Stimulated activated CD4-positive, alpha-beta T cell treated with anti-CD3 and anti-CD28 coated beads, Interleukin-1b, Interleukin-23, amount 100 ng/mL, for 4 hours (primary cell): ENCODE data around the gene GATA6.
"Not testable (repeated sequence)": the region's sequence is repeated elsewhere in the genome, so short reads cannot be mapped to it uniquely, and the experiment has no call there.

Experiments
- DNase-seq, 2 donors: peaks; one replicate each; pipeline ENCODE4 v3.0.0-alpha.2; 2020; ENCODE audit warnings: low read depth in 2 of 2

GATA6 gene

GRCh38 chr18:22204996-22205395 lies 35.6 kb downstream of the GATA6 start:
- DNase-seq: no peak

DNA sequence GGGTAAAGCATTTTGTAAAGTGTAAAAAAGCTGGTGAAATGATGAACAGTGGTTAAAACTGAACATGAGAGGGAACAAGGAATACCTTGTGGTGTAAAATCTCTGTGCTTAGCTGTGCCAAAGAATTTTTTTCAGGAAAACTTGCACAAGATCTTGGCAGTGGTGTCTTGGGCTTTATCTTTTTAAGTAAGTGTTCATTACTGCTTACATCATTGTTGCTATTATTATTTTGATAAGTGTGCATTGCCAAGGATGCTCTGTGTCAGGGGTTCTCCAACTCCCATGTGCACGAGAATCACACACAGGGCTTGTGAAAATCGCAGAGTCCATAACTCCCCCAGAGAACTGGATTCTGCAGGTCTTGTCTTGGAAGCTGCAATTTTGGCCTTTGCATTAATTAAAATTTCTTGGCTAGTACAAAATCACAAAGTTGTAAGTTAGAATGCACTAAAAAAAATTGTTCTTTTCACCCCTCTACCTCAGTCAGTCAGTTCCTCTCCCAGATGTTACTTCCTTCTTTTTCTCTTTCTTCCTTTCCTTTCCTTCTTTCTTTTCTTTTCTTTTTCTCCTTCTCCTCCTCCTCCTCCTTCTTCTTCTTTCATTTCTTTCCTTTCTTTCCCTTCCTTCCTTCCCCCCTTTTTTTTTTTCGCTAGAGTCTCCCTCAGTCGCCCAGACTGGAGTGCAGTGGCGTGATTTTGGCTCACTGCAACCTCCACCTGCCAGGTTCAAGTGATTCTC lies 37.8 kb downstream of the GATA6 start:
- no peak for DNase-seq

DNA sequence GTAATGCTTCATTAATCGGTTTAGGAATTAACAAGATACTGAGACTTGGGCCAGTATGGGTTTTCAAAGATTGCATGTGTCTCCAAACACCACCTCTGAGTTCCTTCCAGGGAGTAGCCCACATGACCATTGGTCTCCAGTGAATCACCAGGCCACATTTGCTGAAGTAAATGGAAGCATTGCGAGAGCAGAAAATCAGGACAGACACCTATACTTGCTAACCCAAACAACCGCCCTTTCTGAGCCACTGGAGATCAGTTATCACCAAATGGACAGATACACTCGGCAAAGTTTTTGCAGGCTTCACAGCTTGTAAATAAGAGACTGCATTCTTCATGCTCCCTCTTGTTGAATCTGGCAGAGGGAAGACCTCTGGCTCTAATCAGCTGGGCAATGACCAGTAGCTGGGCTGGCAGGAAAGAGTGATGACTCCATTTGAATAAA lies 40.9 kb downstream of the GATA6 start:
- no peak for DNase-seq

DNA sequence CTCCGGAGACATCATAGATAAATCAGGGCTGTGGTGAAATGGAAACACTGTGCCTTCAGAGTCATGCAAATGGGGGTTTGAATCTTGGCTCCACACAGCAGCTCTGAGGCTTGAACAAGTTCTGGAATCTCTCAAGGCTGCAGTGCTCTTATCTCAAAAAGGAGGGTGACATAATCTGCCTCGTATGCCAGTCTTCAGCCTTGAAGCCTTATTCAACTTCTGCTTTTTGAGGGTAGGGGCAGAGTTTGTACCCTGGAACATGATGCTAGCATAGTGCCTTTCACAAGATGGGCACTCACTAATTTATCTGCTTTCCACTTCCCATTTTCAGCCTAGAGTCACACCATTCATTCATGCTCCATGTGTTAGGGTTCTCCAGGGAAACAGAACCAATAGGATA lies 42.3 kb downstream of the GATA6 start:
- DNase-seq: no peak

DNA sequence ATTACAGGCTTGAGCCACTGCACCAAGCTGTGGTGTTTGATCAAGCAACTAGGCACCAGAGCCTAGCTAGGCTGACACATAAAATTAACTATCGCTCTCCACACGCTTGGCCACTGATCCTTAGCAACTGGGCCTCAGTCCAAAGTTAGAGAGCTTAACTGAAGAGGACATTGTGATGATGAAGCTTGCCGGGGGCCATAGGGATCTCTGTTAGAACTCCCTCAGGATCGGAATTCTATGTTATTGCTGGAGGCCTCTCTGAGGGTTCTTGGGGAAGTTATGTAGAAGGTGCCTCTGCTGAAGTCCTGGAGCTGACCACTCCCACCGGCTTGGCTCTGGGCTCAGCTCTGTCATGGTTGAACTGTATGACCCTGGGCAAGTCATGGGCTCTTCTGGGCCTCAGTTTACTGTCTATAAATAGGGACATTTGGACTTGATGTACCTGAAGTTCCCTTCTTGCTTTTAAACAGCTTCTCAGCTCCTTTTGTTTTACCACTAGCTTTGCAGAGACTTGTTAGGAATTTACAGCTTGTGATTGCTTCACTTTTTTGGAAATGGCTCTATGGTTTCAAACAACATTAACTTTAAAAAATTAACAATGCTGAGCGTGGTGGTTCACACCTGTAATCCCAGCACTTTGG lies 44.1 kb downstream of the GATA6 start:
- no peak for DNase-seq

DNA sequence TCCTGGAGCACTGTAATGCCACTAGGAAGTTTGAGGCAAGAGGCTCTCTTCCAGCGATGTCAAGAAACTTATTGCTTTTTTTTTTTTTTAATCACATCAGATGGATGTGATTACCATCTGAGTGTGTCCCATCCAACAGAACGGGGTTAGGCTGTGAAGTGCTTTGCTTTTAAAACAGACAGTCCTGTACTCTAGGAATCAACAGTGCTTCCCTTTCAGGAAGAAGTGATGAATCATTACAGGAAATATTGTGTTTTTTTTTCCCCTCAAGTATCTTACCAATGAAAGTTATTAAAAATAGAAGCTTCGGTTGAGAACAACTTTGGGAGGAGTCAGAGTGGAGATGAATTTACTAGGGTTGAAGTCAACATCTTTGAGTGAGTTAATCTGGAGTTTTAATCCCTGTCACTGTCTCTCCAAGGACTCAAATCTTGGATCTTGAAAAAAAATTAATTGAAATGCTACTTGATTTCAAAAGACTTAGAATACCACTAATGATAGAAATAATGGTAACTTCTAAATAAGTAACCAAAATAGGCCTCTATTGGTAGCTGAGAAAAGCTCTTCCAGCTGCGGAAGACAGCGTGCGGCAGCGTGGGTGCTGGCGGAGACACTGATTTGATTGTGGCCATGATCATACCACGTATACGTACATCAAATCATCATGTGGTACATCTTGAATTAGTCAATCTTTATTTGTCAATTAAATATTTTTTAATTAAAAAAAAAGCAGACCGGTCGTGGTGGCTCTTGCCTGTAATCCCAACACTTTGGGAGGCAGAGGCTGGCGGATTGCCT lies 45.5 kb downstream of the GATA6 start:
- DNase-seq: no peak

GRCh38 chr18:22218835-22219234 lies 49.4 kb downstream of the GATA6 start:
- DNase-seq: no peak

GRCh38 chr18:22219568-22220355 lies 50.4 kb downstream of the GATA6 start:
- DNase-seq: no peak

- not testable (repeated sequence) for DNase-seq
These were observed 51.2 kb downstream of the GATA6 start for GRCh38 chr18:22220585-22220984.

DNA sequence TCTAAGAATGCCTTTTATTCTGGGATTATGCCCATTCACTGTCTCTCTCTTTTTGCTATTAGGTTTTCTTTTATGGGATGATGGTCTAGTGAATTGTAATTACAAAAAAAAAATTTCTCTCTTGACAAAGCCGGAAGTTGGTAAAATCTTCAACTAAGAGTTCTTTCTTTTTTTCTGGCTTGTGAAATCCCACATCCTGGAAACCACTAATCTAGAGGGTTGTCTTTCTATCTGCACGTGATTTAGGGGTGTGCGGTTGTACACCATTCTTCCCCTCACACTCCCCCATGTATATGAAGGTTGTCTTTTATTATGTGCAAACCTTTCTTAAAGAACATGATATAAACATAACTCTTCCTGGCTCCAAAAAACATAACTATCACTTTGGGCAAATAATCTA lies 52.0 kb downstream of the GATA6 start:
- DNase-seq: no peak

DNA sequence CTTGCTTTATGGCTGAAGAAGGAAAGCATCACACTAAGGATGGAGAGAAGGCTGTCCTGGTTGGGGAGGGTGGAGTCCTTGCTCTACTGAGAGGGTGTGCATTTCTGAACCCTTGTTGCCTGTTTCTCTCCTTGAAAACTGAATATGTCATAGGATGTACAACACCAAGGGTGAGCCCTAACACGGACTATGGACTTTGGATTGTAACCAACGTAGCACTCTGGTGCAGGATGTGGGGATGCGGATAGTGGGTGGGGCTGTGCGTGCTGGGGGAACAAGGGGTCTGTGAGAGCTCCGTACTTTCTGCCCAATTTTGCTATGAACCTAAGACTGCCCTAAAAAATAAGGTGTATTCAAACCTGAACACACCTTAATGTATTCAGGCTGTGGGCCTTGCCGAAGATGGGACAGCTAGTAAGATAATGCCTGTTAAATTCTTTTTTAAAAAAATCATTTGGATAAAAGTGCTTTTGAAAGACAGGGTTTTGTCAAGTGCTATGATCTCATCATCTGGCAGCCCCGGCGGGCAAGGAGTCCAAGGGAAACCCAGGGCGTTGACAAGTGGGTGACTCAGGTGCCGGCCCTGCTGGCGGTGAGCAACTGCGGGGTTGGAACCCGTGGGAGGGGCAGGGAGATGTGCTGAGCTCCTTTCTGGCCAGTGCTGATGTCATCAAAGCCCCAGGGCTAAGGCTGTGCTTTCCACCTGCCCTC lies 54.0 kb downstream of the GATA6 start:
- no peak for DNase-seq

DNA sequence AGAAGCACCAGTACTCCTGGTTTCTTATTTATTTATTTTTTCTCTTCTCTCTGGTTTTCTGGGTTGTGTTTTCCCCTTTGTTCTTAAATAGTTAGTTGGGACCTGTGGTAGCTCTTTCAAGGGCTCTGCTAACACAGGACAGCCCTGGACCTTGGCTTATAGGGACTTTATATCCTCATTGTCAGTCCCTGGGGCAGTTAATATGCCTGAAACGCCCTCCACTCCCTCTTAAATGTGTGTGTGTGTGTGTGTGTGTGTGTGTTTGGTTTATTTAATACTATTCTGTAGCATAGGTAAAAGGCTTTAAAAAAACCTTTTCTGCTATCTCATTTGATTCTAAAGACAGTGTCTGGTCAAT lies 54.6 kb downstream of the GATA6 start:
- DNase-seq: no peak

GRCh38 chr18:22224339-22224738 lies 55.0 kb downstream of the GATA6 start:
- DNase-seq: no peak

DNA sequence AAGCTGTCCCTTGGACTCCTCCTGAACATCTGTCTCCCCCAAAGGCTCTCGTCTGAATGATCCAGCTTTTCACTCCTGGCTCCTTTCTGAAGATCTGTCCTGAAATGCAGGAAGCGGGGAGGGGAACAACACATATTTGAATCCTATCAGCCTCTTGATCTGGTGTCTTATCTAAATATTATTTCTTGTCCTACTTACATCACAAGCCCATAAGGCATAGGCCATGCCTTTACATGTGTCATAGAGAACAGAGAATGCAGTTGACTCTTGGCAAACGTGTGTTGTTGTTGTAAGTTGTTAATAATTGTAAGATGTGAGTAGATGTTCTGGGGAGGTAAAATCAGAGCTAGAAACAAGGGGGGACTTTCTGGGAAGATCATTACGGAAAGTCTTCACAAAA lies 57.4 kb downstream of the GATA6 start:
- no peak for DNase-seq

DNA sequence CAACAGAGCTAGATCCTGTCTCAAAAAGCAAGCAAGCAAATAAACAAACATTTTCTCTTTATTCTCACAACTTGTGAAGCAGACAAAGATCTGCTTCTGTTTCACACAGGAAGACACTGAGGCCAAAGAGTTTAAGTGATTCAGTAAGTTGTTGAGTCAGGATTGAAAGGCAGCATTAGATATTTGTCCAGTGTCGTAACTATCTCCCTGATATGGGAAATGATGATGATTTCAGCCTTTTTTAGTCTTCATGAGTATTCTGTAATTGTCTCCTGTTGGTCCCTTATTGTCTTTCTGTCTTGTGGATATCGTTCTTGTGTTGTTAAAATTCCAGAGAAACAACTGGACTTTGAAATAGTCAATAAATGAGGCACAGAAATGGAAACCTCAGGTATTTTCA lies 59.6 kb downstream of the GATA6 start:
- DNase-seq: no peak

- no peak for DNase-seq
These were observed 60.2 kb downstream of the GATA6 start for GRCh38 chr18:22229456-22230124.

DNA sequence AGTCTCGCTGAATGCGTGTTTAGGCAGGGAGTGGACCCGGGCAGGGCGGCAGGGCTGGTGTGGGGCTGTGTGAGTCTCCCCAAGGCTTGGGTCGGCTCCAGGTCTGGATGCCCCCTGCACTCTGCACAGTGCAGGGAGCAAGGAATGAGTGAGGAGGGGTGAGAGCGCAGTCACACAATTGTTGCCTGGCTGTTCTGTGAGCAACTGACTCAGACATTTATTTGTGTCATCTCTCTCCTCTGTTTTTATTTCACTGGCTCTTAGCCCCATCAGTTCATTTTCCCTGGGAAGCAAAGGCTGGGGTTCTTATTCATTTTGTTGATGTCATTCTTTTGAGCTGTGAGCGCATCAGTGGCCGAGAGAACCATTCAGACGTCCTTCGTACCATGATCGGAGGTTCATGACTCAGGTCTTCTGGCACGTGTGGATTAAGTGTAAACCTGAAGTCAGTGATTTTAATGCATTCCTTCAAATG lies 61.1 kb downstream of the GATA6 start:
- DNase-seq: no peak

DNA sequence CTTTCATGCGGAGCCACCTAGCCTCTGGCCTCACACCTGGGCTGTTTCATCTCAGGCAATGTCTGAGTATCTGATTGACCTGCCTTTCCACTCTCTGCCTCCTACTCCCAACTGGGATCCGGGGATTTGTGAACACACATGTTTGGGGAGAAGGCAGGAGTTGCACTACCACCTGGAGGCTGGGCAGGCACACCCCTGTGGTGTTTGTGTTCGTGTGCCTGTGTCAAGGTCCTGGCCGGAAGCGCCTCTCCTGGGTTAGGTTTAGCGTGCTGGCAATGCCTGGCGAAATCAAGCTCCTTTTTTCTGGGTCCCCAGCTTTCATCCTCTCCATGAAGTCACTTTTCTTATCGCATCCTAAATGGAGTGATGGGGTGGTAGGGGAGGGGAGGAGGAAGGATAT lies 63.9 kb downstream of the GATA6 start:
- no peak for DNase-seq

- DNase-seq: no peak
These were observed 68.6 kb downstream of the GATA6 start for GRCh38 chr18:22238036-22238435.

DNA sequence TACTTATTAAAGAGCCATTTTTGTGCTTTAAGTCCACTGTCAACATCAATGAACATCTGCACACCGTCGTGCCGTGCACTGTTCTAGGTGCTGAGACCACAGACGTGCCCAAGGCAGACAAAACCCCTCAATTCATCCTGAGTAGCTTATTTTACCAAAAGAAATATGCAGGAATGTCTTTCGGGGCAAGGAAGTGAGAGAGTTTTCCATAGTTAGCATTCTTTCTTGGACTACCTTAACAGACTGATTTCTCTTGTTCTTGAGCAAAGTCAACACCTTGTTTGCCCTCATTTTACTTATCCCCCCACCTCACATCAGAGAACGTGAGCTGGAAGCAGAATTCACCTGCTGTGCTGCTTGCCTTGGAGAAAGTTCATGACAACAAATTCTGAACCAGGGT lies 69.3 kb downstream of the GATA6 start:
- no peak for DNase-seq

DNA sequence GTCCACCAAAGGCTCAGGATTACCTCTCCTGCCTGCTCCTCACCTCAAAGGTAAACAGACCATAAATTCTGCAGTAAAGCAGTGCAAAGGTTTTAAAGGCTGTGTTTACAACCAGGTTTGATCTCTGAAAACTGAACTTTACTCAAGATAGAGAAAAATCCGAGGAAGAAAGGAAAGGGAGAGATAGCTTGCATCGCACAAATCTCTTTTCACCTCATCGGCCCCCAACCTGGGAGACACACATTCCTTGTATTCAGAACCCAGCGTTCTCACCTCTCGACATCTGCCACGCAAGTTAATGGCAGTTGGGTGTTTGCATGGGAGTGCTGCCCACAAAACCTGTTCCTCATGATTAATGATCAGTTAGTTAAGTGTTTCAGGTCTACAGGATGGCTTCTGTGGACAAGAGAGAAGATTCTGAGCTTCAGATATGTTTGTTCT lies 72.6 kb downstream of the GATA6 start:
- no peak for DNase-seq
